HG03439 (cell line): ENCODE data around the gene MT1A.

Experiments used
- ATAC-seq: cut with Tn5 transposase; IDR thresholded peaks from one replicate; pipeline ENCODE4 v1.9.1; 2021; ENCODE audit warnings: mild to moderate bottlenecking, moderate library complexity; ENCODE audit not compliant: unreplicated experiment

The MT1A gene

DNA sequence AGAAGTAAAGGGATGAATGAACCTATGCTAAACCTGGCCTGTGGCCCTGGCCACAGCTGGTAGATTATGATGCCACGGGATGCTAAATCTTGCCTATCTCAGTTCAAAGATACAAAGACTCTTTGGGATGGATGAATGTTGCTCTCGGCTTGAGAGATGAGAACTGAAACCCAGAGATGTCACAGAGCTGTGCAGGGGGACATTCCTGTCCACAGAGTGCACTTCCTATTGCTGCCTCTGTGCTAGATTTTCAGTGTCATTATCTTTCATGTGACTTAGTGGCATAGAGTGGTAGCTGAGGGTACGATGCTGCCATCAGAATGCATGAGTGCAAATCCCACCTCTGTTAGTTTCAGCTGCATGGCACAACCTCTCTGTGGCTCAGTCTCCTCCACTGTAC, 8.3 kb upstream of the MT1A start:
- peak; percentile 72 for ATAC-seq

DNA sequence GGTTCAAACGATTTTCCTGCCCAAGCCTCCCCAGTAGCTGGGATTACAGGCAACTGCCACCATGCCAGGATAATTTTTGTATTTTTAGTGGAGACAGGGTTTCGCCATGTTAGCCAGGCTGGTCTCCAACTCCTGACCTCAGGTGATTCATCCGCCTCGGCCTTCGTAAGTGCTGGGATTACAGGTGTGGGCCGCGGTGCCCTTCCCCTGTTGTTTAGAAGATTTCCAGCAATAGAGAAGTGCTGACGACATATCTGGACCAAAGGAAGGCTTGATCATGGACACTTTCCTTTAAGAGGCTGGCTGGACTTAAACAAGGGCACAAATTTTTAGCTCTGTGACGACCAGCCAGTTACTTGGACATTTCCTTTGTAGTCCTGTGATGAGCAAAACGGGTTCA, 7.3 kb upstream of the MT1A start:
- ATAC-seq: no peak

DNA sequence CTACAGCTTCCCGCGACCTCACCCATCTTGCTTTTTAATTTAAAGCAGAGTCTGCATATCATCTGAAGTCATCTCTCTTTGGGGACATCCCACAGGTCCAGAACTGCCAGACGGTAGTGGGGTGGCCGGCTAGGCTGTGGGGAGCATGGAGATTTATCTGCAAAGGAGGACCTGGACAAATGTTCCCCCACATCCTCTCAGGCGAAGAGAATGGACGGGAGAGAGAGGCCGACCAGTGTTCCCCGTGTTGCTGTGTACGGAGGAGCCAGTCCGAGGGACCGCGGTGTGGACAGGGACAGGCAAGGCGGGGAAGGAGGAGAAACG, 6.7 kb upstream of the MT1A start:
- no peak for ATAC-seq

DNA sequence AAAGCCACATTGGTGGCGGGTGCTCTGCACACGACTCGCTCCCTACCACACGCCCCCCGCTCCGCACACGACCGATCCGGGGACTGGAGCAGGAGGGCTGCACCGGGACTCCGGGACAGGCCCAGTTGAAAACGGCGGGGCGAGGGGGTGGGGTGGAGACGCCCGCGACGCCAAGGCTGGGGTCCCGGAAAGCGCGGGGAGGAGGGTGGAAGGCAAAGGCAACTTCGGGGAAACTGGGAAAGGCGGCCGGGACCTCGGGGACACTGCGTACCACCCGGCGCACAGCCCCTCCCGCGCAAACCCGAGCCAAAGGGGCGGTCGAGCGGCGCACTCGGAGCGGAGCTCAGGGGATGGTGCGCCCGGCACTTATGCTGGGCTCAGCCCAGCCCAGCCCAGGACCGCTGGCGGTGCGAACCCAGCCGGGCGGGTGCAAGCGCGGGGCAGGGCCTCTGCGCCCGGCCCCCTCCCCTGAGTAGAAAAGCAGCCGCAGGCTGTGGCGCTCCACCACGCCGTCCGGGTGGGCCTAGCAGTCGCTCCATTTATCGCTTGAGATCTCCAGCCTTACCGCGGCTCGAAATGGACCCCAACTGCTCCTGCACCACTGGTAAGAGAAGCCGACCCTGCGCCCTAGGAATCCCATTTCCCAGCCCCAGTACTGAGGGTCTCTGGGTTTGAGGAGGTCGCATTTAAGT, 6.2 kb upstream of the MT1A start, which contains the start of gene MT1M:
MT1M (plus strand) TSS at position 504 of the 692 bp plus-strand sequence; CDS start at position 577, 73 bp downstream.
- no peak for ATAC-seq

DNA sequence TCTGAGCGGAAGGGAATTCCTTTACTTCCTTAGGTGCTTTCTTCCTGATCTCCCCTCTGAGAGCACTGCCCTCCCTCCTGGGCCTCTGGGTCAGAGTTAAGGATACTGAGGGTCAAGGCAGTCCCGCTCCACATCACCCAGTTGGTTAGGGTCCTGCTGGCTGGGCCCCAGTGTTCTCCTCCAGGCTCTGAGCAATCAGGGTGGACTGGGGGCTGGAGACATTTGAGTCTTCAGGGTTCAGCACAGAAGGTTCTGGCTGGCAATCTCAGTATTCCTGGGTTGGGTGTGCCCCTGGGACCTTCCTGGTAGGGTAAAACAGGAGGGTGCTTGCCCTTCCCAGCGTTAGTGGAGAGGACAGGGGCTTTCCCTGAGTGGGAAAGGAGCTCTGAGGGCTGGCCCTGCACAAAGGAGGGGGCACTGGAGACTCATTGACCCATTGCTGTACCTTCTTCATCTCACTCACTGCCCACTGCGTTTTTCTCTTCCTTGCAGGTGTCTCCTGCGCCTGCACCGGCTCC, 5.6 kb upstream of the MT1A start:
- no peak for ATAC-seq

DNA sequence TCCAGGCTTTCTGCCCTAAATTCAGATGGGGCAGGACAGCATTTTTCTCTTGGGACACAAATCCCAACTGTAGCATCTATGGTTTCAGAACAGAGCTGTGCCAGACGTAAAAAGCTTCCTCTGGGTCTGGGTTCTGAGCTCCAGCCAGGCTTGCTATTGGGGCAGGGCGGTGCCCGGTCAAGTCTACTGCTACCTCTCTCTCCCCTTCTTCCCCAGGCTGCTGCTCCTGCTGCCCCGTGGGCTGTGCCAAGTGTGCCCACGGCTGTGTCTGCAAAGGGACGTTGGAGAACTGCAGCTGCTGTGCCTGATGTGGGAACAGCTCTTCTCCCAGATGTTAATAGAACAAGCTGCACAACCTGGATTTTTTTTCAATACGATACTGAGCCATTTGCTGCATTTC, 4.9 kb upstream of the MT1A start:
- ATAC-seq: no peak

DNA sequence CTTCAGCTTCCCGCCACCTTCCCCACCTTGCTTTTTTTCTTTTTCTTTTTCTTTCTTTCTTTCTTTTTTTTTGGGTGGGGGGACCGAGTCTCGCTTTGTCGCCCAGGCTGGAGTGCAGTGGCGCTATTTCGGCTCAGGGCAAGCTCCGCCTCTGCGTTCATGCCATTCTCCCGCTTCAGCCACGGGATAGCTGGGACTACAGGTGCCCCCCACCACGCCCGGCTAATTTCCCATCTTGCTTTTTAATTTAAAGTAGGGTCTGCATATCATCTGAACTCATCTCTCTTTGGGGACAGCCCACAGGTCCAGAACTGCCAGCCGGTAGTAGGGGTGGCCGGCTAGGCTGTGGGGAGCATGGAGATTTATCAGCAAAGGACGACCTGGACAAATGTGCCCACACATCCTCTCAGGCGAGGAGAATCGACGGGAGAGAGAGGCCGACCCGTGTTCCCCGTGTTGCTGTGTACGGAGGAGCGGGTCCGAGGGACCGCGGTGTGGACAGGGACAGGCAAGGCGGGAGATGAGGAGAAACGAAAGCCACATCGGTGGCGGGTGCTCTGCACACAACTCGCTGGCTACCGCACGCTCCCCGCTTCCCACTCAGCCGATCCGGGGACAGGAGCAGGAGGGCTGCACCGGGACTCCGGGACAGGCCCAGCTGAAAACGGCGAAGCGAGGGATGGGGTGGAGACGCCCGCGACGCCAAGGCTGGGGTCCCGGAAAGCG, 3.6 kb upstream of the MT1A start:
- ATAC-seq: no peak

DNA sequence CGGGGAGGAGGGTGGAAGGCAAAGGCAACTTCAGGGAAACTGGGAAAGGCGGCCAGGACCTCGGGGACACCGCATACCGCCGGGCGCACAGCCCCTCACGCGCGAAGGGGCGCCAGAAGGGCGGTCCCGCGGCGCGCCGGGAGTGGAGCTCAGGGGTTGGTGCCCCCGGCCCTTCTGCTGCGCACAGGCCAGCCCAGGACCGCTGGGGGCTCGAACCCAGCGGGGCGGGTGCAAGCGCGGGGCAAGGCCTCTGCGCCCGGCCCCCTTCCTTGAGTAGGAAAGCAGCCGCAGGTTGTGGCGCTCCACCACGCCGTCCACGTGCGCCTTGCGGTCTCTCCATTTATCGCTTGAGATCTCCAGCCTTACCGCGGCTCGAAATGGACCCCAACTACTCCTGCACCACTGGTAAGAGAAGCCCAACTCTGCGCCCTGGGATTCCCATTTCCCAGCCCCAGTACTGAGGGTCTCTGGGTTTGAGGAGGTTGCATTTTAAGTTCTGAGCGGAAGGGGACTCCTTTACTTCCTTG, 3.0 kb upstream of the MT1A start:
- ATAC-seq: no peak

DNA sequence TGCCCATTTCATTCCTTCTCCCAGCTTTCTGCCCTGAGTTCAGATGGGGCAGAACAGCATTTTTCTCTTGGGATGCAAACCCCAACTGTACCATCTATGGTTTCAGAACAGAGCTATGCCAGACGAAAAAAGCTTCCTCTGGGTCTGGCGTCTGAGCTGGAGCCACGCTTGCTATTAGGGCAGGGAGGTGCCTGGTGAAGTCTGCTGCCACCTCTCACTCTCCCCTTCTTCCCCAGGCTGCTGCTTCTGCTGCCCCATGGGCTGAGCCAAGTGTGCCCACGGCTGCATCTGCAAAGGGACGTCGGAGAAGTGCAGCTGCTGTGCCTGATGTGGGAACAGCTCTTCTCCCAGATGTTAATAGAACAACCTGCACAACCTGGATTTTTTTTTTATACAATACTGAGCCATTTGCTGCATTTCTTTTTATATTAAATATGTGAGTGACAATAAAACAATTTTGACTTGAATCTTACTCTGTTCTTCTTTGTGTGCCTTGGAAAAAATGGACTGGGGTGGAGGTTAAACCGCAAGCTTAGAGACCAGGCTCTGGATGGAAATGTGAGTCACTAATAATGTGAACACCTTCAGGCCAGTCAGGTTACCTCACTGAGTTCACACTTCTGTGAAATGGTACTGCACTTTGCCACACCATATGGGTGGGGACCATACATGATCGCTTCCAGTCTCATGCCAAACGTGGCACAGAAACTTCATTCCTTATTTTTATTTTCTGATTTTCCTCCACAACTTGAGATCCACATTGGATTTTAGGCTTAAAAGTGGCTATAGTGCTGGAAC, 1.7 kb upstream of the MT1A start:
- no peak for ATAC-seq

DNA sequence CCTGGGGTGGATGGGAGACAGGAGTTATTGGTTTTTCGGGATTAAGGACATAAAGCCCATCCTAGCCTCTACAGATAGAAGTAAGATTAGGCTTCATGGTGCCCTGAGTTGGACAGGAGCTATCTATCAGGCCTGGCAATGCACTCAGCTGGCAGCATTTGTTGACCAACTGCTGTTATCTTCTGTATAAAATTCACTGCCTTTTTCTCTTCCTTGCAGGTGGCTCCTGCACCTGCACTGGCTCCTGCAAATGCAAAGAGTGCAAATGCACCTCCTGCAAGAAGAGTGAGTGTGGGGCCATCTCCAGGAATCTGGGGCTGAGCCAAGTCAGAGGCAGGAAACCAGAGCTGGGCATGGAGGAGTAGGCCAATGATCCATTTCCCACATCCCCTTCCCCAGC, 579 bp downstream of the MT1A start:
- no peak for ATAC-seq

DNA sequence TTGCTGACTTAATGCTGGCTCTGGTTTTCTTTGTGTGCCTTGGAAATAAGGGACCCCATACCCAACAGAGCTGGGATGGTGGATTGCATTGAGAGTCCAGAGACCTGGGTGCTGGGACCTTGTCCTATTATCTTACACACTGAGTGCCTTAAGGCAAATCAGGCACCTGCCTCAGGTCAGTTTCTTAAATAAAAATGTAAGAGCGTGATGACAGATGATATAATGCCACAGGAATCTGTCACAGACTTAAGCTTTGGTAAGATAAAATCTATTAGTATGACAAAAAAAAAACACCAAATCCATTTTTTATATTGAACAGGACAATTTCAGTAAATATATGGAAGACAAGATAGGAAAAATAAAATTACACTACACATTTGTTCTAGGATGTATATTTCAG, 1.6 kb downstream of the MT1A start:
- no peak for ATAC-seq

DNA sequence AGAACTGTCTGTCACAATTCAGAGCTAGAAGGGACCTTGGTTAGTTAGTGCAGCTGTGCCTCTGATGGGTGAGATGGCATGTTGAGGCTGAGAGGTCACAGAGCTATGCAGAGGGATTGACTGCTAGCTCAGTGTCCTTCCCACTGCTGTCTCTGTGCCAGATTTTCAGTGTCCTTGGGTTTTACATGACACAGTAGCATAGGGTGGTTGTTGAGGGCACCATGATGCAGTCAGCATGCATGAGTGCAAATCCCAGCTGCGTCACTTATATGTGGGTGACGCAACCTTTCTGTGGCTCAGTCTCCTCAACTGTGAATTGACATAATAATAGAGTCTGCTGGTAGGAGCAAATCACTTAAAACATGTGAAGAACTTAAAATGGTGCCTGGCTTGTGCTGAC, 2.7 kb downstream of the MT1A start:
- no peak for ATAC-seq

DNA sequence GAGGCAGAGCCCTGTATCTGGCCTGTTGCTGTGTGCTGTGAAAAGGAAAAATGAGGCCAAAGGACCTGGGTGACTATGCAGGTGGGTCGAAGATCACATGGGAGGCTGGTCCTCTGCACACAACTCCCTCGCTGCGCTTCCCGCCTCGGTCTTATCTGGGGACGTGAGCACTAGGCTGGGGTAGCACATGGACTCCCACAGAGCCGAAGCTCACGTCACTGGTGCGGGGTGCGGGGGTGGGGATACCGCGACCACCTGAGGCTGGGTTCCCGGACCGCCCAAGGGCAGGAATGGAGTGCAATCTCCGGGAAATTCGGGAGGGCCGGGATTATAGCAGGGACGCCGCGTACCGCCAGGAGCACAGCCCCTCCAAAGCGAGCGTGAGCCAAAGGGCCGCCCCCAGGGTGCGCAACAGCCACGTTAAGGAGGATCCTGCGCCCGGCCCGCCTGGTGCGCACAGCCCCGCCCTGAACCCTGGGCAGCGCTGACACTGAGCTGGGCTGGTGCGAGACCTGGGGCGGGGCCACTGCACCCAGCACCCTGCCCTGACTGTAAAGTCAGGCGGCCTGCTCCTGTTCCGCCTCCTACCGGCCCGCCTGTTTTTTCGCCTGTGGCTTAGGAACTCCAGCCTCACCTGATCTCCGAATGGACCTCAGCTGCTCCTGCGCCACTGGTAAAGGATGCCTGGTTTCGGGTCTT, 4.8 kb downstream of the MT1A start:
- ATAC-seq: peak; percentile 80

DNA sequence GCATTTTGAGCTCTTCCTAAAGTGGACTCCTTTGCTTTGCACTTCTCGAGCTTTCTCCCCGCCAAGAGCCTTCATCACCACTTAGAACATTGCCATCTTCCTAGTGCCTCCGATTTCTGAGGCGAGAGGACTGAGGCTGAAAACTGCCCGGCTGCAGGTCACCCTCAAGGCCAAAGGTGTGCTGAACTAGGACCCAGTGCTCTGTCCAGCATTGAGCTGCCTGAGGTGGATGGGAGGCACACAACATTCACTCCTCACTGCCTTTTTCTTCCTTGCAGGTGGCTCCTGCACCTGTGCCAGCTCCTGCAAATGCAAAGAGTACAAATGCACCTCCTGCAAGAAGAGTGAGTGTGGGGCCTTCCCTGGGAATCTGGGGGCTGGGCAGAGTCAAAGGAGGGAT, 5.4 kb downstream of the MT1A start:
- no peak for ATAC-seq

DNA sequence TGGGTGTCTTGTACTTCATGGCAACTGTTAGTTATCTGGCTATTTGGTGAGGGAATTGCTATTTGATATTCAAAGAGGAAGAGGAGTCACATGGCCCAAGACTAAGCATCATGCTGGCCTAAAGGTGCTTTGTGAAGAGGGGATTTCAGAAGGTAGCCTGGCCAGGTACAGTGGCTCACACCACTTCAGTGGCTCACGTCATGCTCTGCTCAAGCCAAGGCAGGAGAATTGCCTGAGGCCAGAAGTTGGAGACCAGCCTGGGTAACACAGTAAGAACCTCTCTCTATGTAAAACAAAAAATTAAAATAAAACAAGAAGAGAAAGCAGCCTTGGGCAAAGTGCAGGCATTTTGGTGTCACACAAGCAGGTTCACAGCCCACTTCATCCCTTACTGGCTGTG, 6.8 kb downstream of the MT1A start:
- no peak for ATAC-seq

DNA sequence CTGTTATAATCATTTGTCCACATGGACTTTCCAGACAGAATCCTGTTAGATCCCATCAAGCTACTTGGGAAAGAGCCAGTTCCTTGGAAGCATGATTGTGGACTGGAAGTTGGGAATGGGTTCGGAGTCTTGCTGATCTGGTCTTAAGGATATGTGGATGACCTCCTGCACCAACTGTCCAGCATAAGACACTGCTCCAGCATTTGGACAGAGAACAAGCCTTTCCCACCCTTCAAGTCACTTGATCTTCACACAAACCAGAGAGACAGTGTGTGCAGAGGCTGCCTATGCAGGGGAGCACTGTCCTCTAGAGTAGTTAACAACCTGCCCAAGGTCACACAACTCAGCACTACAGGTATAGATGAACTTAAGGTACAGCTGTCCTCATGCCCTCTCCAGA, 7.4 kb downstream of the MT1A start:
- no peak for ATAC-seq

DNA sequence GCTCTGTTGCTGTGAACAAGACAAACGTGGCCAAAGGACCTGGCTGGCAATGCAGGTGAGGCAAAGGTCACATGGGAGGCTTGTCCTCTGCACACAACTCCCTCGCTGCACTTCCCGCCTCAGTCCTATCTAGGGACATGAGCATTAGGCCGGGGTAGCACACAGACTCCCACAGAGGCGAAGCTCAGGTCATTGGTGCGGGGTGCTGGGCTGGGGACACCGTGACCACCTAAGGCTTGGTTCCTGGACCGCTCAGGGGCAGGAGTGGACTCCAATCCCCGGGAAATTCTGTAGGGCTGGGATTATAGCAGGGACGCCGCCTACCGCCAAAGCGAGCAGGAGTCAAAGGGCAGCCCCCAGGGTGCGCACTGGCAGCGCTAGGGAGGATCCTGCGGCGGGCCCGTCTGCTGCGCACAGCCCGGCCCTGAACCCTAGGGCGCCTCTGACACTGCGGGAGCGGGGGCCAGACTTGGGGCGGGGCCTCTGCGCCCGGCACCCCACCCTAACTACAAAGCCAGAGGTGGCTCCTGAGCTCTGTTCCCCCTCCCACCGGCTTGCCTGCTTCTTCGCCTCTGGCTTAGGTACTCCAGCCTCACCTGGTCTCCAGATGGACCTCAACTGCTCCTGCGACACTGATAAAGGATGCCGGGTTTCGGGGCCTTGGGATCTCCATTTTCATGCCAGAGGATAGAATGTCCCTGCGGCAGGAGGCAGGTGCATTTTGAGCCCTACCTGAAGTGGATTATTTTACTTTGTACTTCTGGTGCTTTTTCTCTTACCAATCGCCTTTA, 9.4 kb downstream of the MT1A start:
- ATAC-seq: no peak

DNA sequence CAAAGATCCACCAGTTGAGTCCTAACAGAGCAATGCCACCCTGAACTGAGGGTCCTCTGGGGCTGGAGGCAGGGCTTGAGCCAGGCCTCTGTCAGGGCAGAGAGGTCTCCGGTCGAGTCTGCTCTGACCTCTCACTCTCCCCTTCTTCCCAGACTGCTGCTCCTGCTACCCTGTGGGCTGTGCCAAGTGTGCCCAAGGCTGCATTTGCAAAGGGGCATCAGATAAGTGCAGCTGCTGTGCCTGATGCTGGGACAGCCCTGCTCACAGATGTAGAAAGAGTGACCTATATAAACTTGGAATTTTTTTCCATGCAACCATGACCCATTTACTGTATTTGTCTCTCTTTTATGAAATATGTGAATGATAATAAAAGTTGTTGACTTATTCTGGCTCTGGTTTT, 10.8 kb downstream of the MT1A start:
- no peak for ATAC-seq

DNA sequence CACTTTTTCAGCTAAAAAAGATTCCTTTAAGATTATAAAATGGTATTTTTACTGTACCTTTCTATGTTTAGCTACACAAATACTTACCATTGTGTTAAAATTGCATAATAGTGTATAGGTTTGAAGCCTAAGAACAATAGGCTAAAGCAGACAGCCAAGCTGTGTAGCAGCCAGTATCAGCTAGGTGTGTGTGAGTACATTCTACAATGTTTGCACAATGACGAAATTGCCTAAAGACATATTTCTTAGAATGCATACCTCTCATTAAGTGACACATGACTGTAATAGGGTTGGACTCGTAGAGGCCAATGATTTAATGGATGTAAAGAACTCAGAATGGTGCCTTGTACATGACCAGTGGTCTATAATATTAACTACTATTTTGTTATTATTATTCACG, 11.4 kb downstream of the MT1A start:
- ATAC-seq: no peak

DNA sequence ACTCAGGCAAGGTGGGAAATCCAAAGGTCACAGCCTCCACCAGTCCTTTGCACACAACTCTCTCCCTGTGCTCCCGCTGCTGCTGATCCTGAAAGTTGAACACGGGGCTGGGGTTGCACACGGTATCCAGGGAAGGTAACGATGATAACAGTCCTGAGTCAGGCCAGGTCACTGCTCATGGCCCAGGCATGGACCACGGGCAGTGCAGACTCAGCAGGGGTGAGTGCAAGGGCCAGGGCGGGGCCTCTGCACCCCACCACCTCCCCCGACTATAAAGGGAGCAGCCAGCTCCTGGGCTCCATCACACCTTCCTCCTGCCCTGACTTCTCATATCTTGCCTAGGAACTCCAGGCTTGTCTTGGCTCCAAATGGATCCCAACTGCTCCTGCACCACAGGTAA, 13.1 kb downstream of the MT1A start, which contains the start of gene MT1B:
MT1B (plus strand) TSS at position 301 of the 400 bp plus-strand sequence; CDS start at position 369, 68 bp downstream.
- ATAC-seq: no peak
